Hematopoietic multipotent progenitor cell treated with erythropoietin and hydrocortisone succinate and interleukin-3 and kit ligand, for 8 days (in vitro differentiated cells): ENCODE data around the gene BHMT2.

Experiments used
- DNase-seq: peaks from one replicate; pipeline ENCODE4 v3.0.0-alpha.2; 2015

Gene BHMT2

GRCh38 chr5:79069488-79070349, at the start of gene BHMT2, which contains the start of gene DMGDH:
BHMT2 (plus strand) TSS chr5:79069767; CDS start chr5:79069783, 16 bp downstream.
DMGDH (minus strand) TSS chr5:79069674; CDS start chr5:79069620, 54 bp downstream.
- no peak for DNase-seq

- peak; percentile 71 for DNase-seq
Observed at GRCh38 chr5:79020861-79021561, 48.6 kb upstream of the BHMT2 start.

DNA sequence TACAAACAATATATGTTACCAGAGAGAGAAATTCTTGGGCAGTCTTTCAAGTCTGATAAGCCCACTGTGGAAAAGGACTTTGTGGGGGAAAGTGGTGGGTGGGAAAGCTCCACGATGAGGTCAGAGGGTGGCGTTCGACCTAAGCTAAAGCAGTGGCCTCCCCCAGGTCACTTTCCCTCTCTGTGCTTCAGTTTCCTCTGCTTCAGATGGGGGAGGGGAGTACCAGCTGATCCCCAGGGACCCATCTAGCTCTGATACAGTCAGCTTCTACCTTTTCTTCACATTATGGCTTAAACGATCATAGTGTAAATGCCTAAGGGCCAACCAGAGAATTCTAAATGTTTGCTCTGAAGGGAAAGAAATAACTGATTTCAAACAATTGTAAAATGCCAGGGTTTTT, 47.8 kb upstream of the BHMT2 start:
- DNase-seq, result no peak

DNA sequence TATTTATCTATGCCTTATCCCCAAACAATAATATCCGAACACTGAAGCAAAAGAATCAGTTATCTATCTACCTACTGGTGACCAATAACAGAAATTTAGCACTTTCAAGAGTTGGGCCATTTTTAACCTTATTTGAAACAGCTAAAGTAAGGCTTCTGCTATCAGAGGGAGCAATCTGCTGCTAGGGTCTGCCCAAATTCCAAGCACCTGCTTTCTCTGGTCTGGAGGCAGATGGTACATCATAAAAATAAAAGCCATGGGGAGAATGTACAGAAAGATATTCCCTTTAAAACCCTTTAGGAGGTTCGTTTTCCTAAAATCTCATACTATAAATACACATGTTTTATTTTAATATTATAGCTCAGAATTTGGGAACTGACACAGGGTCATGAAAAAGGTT, 46.8 kb upstream of the BHMT2 start:
- no peak for DNase-seq

DNA sequence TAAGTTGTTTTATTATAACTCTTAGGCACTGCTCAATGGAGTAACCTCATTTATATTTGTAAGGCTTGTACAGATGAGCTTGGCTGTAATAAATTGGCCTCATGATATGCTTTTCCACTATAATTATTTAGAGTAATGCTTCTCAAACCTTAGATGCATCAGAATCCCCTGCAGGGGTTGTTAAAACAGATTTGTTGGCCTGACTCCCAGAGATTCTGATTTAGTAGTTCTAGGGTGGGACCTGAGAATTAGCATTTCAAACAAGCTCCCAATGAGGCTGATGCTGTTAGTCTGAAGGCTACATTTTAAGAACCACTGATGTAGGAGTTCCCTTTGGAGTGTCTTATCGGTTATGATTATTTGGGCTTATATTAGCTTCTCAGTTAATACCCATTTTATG, 46.2 kb upstream of the BHMT2 start:
- DNase-seq, result no peak

DNA sequence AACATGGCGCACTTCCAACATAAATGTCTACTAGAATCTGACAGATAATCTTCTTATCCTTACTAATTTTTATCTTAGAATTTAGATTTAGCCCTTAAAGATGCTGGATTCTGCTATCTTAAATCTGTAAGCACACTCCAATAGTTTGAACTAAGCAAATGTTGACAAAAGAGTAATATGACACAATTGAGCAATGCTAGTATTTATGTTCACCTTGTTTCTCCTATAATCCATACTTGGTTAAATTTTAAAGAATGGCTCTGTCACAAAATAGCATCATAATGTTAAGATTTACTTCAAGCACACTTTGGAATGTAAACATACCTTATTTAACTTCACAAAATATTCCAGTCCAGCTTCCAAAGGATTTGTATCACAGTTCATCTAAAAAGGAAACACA, 45.6 kb upstream of the BHMT2 start:
- no peak for DNase-seq

DNA sequence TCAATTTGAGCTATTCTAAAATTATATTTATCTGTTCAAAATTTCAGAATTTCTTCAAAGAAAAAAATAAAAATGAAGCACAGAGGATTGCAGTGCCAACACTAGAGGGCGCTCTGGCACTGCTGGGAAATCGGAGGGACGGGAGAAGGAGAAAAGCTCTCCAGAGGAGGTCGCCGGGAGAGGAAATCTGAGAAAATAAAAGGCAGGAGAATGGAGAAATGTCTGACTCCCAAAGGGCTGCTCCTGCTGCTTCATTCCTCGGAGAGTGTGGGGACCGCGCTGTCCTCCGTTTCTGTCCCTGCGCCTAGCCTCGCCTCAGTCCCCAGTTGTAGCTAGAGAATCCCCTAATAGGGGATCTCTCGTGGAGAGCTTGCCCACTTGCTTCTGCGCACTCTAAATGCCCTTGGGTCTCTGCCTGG, 44.5 kb upstream of the BHMT2 start:
- DNase-seq, result peak; percentile 61

GRCh38 chr5:79030663-79031484, 38.7 kb upstream of the BHMT2 start:
- DNase-seq, result no peak

DNA sequence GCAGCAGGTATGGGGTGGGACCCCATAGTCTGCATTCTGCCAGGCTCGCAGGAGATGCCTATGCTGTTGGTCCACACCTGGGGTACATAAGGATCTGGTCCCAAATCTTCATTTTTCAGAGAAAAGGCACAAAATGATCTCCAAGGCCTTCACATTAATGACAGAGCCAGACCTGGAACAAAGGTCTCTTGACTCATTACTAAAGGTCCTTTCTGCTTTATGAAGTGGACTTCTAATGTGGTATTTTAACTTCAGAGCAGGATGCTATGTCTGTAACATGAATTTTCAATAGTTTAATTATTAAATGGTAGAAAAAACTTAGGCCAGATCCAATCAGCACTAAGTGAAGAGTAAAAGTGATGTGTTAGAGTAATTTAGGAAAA, 38.1 kb upstream of the BHMT2 start:
- DNase-seq, result no peak

- DNase-seq, result no peak
Observed at GRCh38 chr5:79032031-79032695, 37.4 kb upstream of the BHMT2 start.

GRCh38 chr5:79032782-79033181, 36.8 kb upstream of the BHMT2 start:
- no peak for DNase-seq

- no peak for DNase-seq
Observed at GRCh38 chr5:79035237-79035636, 34.3 kb upstream of the BHMT2 start.

- no peak for DNase-seq
Observed at GRCh38 chr5:79036769-79037168, 32.8 kb upstream of the BHMT2 start.

DNA sequence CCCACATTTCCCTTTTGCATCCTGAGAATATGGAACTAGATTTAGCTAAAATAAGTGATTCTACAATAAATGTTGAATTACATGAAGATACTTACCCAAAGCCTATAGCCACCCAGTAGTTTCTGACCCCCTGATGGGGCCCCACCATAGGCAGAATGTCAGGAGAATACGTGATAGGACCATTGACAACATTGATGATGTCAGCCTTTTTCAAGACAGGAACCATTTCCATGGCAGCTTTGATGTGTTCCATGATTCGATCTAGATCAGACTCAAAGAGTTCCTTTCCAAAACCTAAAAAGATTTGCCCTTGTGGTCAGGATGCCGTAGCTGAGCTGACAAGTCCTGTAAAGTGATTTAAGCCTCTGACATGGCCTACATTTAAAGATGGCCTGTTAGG, 27.4 kb upstream of the BHMT2 start:
- DNase-seq, result no peak

DNA sequence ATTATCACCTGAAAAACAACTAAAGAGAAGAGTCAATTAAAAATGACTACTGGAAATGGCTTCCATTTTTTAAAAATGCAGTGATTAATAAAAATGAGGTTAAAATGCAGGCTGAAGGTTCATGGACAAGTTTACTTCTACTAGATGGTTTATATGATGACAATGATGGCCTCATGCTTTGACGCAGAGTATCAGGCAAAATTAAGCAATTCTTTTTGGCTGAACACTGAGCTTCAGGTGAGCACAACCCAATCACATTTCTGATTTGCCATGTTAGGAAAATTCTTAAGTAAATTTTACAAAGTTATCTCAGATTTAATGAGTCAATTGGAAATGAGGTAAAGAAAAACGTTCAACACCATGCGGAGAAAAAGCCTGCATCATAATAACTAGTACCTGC, 22.4 kb upstream of the BHMT2 start:
- DNase-seq, result no peak

- no peak for DNase-seq
Observed at GRCh38 chr5:79048437-79048836, 21.1 kb upstream of the BHMT2 start.

GRCh38 chr5:79050498-79050897, 19.1 kb upstream of the BHMT2 start:
- DNase-seq, result no peak

DNA sequence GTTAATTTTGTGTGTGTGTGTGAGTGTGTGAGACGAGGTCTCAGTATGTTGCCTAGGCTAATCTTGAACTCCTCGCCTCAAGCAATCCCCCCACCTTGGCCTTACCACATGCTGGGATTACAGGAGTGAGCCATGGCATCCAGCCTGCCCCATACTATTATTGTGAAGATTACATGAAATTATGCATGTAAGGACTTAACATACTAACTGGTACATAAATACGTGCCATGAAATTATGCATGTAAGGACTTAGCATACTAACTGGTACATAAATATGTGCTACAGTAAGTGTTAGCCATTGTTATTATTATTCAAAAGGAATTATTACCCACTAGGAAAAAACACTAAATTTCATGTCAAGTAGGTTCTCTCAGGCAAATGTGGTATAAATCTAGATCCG, 16.2 kb upstream of the BHMT2 start:
- no peak for DNase-seq

DNA sequence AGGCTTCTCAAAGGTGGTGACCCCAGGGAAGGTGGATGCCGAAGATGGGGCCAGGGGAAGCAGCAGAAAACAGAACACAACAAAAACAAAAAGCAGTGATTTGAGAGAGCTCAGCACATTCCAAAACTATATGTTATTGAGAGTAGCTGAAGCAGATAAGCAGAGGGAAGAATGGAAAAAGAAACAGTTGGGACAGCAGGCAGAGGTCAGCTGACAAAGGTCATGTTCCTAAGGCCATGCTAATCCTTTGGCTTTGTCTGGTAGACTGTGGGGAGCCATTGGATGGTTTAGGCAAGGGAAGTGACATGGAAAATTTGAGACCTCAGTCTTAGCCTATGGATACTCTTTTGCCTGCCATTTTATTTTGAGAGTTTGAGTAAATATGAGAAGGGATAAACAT, 14.6 kb upstream of the BHMT2 start:
- DNase-seq, result no peak

DNA sequence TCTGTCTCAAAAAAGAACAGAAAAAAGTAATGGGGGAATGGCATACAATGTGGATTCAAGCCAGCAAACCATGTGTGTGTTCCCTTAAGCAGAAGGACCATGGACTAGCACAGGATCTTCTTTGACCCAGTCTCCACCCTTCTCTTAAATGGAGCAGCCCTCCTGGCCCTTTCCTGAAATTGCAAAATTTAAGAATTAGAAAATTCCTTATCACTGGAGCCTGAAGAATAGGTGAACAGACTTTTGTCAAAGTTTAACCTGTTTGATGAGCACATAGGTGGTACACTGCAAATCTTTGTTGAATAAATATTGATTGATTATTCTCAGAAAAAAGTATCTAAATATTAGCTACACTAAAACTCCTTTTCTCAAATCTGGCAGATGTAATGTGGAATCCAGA, 12.7 kb upstream of the BHMT2 start:
- DNase-seq, result no peak

- no peak for DNase-seq
Observed at GRCh38 chr5:79059674-79060073, 9.9 kb upstream of the BHMT2 start.

DNA sequence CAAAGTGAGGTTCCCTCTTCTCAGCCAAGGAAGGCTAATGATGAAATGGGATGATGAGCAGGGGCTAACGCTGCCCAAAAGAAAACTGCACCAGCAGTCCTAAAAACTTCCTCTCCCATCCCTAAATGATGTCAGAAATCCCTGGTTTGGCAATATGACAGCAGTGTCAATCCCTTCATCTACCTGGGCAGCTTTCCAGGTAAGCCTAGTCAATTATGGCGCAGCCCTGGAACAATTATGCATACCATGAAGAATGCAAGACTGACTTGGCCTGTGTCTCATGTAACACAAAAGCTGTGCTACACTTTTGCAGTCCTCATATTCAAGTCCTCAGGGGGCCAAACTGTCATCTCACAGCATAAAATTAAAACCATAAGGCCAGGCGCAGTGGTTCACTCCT, 7.1 kb upstream of the BHMT2 start:
- DNase-seq, result no peak

- no peak for DNase-seq
Observed at GRCh38 chr5:79070350-79070667, 742 bp downstream of the BHMT2 start.
